ENCODE results near the gene CACNB1.

Gene CACNB1

GRCh38 chr17:39197380-39198185, at the start of gene CACNB1:
CACNB1 (minus strand) TSS chr17:39197669; CDS start chr17:39197495, 174 bp downstream.
- peak; percentile 80 to 85 for DNase-seq

GRCh38 chr17:39246274-39246673, 48.8 kb upstream of the CACNB1 start:
- no peak for DNase-seq

GRCh38 chr17:39244600-39245570, 47.4 kb upstream of the CACNB1 start:
- peak; percentile 83 to 89 for DNase-seq

GRCh38 chr17:39244016-39244599, 46.6 kb upstream of the CACNB1 start:
- no peak for DNase-seq

- no peak for DNase-seq
These were observed 45.7 kb upstream of the CACNB1 start for GRCh38 chr17:39243155-39243554.

GRCh38 chr17:39240631-39241030, 43.2 kb upstream of the CACNB1 start:
- DNase-seq = no peak

GRCh38 chr17:39239640-39240314, 42.3 kb upstream of the CACNB1 start:
- DNase-seq = peak; percentile 65 to 85

- DNase-seq = peak; percentile 88 to 94
These were observed 41.0 kb upstream of the CACNB1 start for GRCh38 chr17:39238311-39238972.

GRCh38 chr17:39237586-39237985, 40.1 kb upstream of the CACNB1 start:
- no peak for DNase-seq

GRCh38 chr17:39236981-39237441, 39.5 kb upstream of the CACNB1 start:
- peak; percentile 83 to 92 for DNase-seq

- peak; percentile 58 to 83 for DNase-seq
These were observed 39.0 kb upstream of the CACNB1 start for GRCh38 chr17:39236450-39236927.

- DNase-seq = peak; percentile 59 to 68
These were observed 38.3 kb upstream of the CACNB1 start for GRCh38 chr17:39235555-39236449.

GRCh38 chr17:39231591-39232551, 34.4 kb upstream of the CACNB1 start:
- peak in 1 of 2 experiments; percentile 23 for DNase-seq

- DNase-seq = no peak
These were observed 33.7 kb upstream of the CACNB1 start for GRCh38 chr17:39231091-39231561.

- DNase-seq = no peak
These were observed 32.9 kb upstream of the CACNB1 start for GRCh38 chr17:39230361-39230760.

- no peak for DNase-seq
These were observed 31.9 kb upstream of the CACNB1 start for GRCh38 chr17:39229274-39229913.

- DNase-seq = no peak
These were observed 30.0 kb upstream of the CACNB1 start for GRCh38 chr17:39227364-39227919.

- DNase-seq = peak; percentile 70 to 76
These were observed 28.7 kb upstream of the CACNB1 start for GRCh38 chr17:39225959-39226683.
